ENCODE results near the gene RNF186. TPM values are rescaled to one million over a fixed set of nuclear protein-coding genes. Genes with fewer than 3 reads are reported as not detected.

RNF186 gene
- not detected in 2 replicates for total RNA-seq (2014; rRNA removed; shearing (Covaris generic); ENCODE audit: low replicate concordance)

- H3K27ac ChIP-seq (ENCODE audit: low read length), result no peak within 1 kb of the TSS
- no peak within 1 kb of the TSS for H3K9ac ChIP-seq (ENCODE audit: low read length)
Measured at GRCh38 chr1:19814681-19815503, at the start of gene RNF186. RNF186 (minus strand) TSS chr1:19815283; CDS start chr1:19815101, 182 bp downstream.

GRCh38 chr1:19864570-19865160 lies 49.6 kb upstream of the RNF186 start:
- H3K4me1 ChIP-seq (ENCODE audit: low read length), result no peaks in the 10 kb centered on the region
- no peak overlapping the region for H3K9ac ChIP-seq (ENCODE audit: low read length)
- no peak overlapping the region for H3K4me2 ChIP-seq (ENCODE audit: low read depth, low read length, poor library complexity, severe bottlenecking)
- no peaks in the 10 kb centered on the region for H3K9me3 ChIP-seq (ENCODE audit: low read length)
- no peaks in the 10 kb centered on the region for H3K79me2 ChIP-seq (ENCODE audit: low read length)
- no peaks in the 10 kb centered on the region for H3K27me3 ChIP-seq (ENCODE audit: low read length)
- no peaks in the 10 kb centered on the region for H3K36me3 ChIP-seq (ENCODE audit: insufficient read depth, low read length)
- no peaks in the 10 kb centered on the region for H3K9me2 ChIP-seq (replicated peaks; ENCODE audit: insufficient read depth, low read length)
- H4K20me1 ChIP-seq (ENCODE audit: insufficient read depth, low read depth, low read length), result no peaks in the 10 kb centered on the region
- no peak overlapping the region for H3K27ac ChIP-seq (ENCODE audit: low read length)
- DNase-seq, result no peak
- H3K4me3 ChIP-seq (ENCODE audit: low read length), result no peak overlapping the region
- no peak overlapping the region for H2AFZ ChIP-seq (ENCODE audit: low read length)

More at GRCh38 chr1:19814681-19815503, at the start of gene RNF186:
- no peak within 1 kb of the TSS for H3K4me3 ChIP-seq (ENCODE audit: low read length)
- no peaks in the 10 kb centered on the region for H3K36me3 ChIP-seq (ENCODE audit: insufficient read depth, low read length)
- no peak for DNase-seq
- no peak within 1 kb of the TSS for H3K4me2 ChIP-seq (ENCODE audit: low read depth, low read length, poor library complexity, severe bottlenecking)
- H3K79me2 ChIP-seq (ENCODE audit: low read length), result no peaks in the 10 kb centered on the region
- no peaks in the 10 kb centered on the region for H3K9me2 ChIP-seq (replicated peaks; ENCODE audit: insufficient read depth, low read length)
- no peaks in the 10 kb centered on the region for H3K9me3 ChIP-seq (ENCODE audit: low read length)
- no peaks in the 10 kb centered on the region for H3K4me1 ChIP-seq (ENCODE audit: low read length)
- no peaks in the 10 kb centered on the region for H3K27me3 ChIP-seq (ENCODE audit: low read length)
- H4K20me1 ChIP-seq (ENCODE audit: insufficient read depth, low read depth, low read length), result no peaks in the 10 kb centered on the region
- H2AFZ ChIP-seq (ENCODE audit: low read length), result no peak within 1 kb of the TSS

- no peak overlapping the region for H3K4me3 ChIP-seq (ENCODE audit: low read length)
Measured at GRCh38 chr1:19862944-19863343, 47.9 kb upstream of the RNF186 start.

GRCh38 chr1:19861842-19862530 lies 46.9 kb upstream of the RNF186 start:
- Histone ChIP-seq H2AFZ (ENCODE audit: low read length) (no peak overlapping the region), H3K79me2 (ENCODE audit: low read length) (no peaks in the 10 kb centered on the region)

More at GRCh38 chr1:19862944-19863343, 47.9 kb upstream of the RNF186 start:
- H3K4me2 ChIP-seq (ENCODE audit: low read depth, low read length, poor library complexity, severe bottlenecking), result no peak overlapping the region
- no peak overlapping the region for H3K27ac ChIP-seq (ENCODE audit: low read length)
- no peak overlapping the region for H2AFZ ChIP-seq (ENCODE audit: low read length)
- H3K9ac ChIP-seq (ENCODE audit: low read length), result no peak overlapping the region
- no peaks in the 10 kb centered on the region for H3K9me2 ChIP-seq (replicated peaks; ENCODE audit: insufficient read depth, low read length)
- no peaks in the 10 kb centered on the region for H3K4me1 ChIP-seq (ENCODE audit: low read length)
- no peaks in the 10 kb centered on the region for H3K79me2 ChIP-seq (ENCODE audit: low read length)
- H3K27me3 ChIP-seq (ENCODE audit: low read length), result no peaks in the 10 kb centered on the region
- DNase-seq, result no peak
- no peaks in the 10 kb centered on the region for H3K9me3 ChIP-seq (ENCODE audit: low read length)
- H4K20me1 ChIP-seq (ENCODE audit: insufficient read depth, low read depth, low read length), result no peaks in the 10 kb centered on the region
- no peaks in the 10 kb centered on the region for H3K36me3 ChIP-seq (ENCODE audit: insufficient read depth, low read length)

GRCh38 chr1:19861034-19861433 lies 46.0 kb upstream of the RNF186 start:
- no peak overlapping the region for H3K27ac ChIP-seq (ENCODE audit: low read length)
- no peaks in the 10 kb centered on the region for H3K36me3 ChIP-seq (ENCODE audit: insufficient read depth, low read length)
- H3K9ac ChIP-seq (ENCODE audit: low read length), result no peak overlapping the region
- no peaks in the 10 kb centered on the region for H4K20me1 ChIP-seq (ENCODE audit: insufficient read depth, low read depth, low read length)
- H3K9me3 ChIP-seq (ENCODE audit: low read length), result no peaks in the 10 kb centered on the region
- no peak overlapping the region for H3K4me2 ChIP-seq (ENCODE audit: low read depth, low read length, poor library complexity, severe bottlenecking)
- H3K79me2 ChIP-seq (ENCODE audit: low read length), result no peaks in the 10 kb centered on the region
- H3K4me3 ChIP-seq (ENCODE audit: low read length), result no peak overlapping the region
- no peaks in the 10 kb centered on the region for H3K27me3 ChIP-seq (ENCODE audit: low read length)
- no peak for DNase-seq
- H3K4me1 ChIP-seq (ENCODE audit: low read length), result no peaks in the 10 kb centered on the region
- H3K9me2 ChIP-seq (replicated peaks; ENCODE audit: insufficient read depth, low read length), result no peaks in the 10 kb centered on the region
- H2AFZ ChIP-seq (ENCODE audit: low read length), result no peak overlapping the region

More at GRCh38 chr1:19861842-19862530, 46.9 kb upstream of the RNF186 start:
- Histone ChIP-seq H3K4me2 (ENCODE audit: low read depth, low read length, poor library complexity, severe bottlenecking) (no peak overlapping the region), H3K9me2 (replicated peaks; ENCODE audit: insufficient read depth, low read length) (no peaks in the 10 kb centered on the region), H3K36me3 (ENCODE audit: insufficient read depth, low read length) (no peaks in the 10 kb centered on the region), H4K20me1 (ENCODE audit: insufficient read depth, low read depth, low read length) (no peaks in the 10 kb centered on the region), H3K4me3 (ENCODE audit: low read length) (no peak overlapping the region), H3K9ac (ENCODE audit: low read length) (no peak overlapping the region), H3K27me3 (ENCODE audit: low read length) (no peaks in the 10 kb centered on the region), H3K27ac (ENCODE audit: low read length) (no peak overlapping the region), H3K4me1 (ENCODE audit: low read length) (no peaks in the 10 kb centered on the region), H3K9me3 (ENCODE audit: low read length) (no peaks in the 10 kb centered on the region)
- DNase-seq, result no peak

GRCh38 chr1:19860418-19860817 lies 45.3 kb upstream of the RNF186 start:
- H3K79me2 ChIP-seq (ENCODE audit: low read length), result no peaks in the 10 kb centered on the region
- H3K36me3 ChIP-seq (ENCODE audit: insufficient read depth, low read length), result no peaks in the 10 kb centered on the region
- H3K4me3 ChIP-seq (ENCODE audit: low read length), result no peak overlapping the region
- H3K4me2 ChIP-seq (ENCODE audit: low read depth, low read length, poor library complexity, severe bottlenecking), result no peak overlapping the region
- no peaks in the 10 kb centered on the region for H3K4me1 ChIP-seq (ENCODE audit: low read length)
- H3K9me2 ChIP-seq (replicated peaks; ENCODE audit: insufficient read depth, low read length), result no peaks in the 10 kb centered on the region
- H3K9ac ChIP-seq (ENCODE audit: low read length), result no peak overlapping the region
- DNase-seq, result no peak
- H3K9me3 ChIP-seq (ENCODE audit: low read length), result no peaks in the 10 kb centered on the region
- H3K27ac ChIP-seq (ENCODE audit: low read length), result no peak overlapping the region
- H4K20me1 ChIP-seq (ENCODE audit: insufficient read depth, low read depth, low read length), result no peaks in the 10 kb centered on the region
- H3K27me3 ChIP-seq (ENCODE audit: low read length), result no peaks in the 10 kb centered on the region
- H2AFZ ChIP-seq (ENCODE audit: low read length), result no peak overlapping the region

- Histone ChIP-seq H4K20me1 (ENCODE audit: insufficient read depth, low read depth, low read length) (no peaks in the 10 kb centered on the region), H3K36me3 (ENCODE audit: insufficient read depth, low read length) (no peaks in the 10 kb centered on the region), H3K9me3 (ENCODE audit: low read length) (no peaks in the 10 kb centered on the region), H3K9me2 (replicated peaks; ENCODE audit: insufficient read depth, low read length) (no peaks in the 10 kb centered on the region), H3K27ac (ENCODE audit: low read length) (no peak overlapping the region), H3K4me2 (ENCODE audit: low read depth, low read length, poor library complexity, severe bottlenecking) (no peak overlapping the region), H3K4me1 (ENCODE audit: low read length) (no peaks in the 10 kb centered on the region), H3K79me2 (ENCODE audit: low read length) (no peaks in the 10 kb centered on the region), H3K27me3 (ENCODE audit: low read length) (no peaks in the 10 kb centered on the region), H3K4me3 (ENCODE audit: low read length) (no peak overlapping the region), H3K9ac (ENCODE audit: low read length) (no peak overlapping the region), H2AFZ (ENCODE audit: low read length) (no peak overlapping the region)
- no peak for DNase-seq
Measured at GRCh38 chr1:19859876-19860275, 44.8 kb upstream of the RNF186 start.

- Histone ChIP-seq H3K36me3 (ENCODE audit: insufficient read depth, low read length) (no peaks in the 10 kb centered on the region), H3K27ac (ENCODE audit: low read length) (no peak overlapping the region), H3K9ac (ENCODE audit: low read length) (no peak overlapping the region), H3K9me2 (replicated peaks; ENCODE audit: insufficient read depth, low read length) (no peaks in the 10 kb centered on the region), H3K9me3 (ENCODE audit: low read length) (no peaks in the 10 kb centered on the region), H3K27me3 (ENCODE audit: low read length) (no peaks in the 10 kb centered on the region), H4K20me1 (ENCODE audit: insufficient read depth, low read depth, low read length) (no peaks in the 10 kb centered on the region), H3K4me3 (ENCODE audit: low read length) (no peak overlapping the region), H3K4me1 (ENCODE audit: low read length) (no peaks in the 10 kb centered on the region), H3K79me2 (ENCODE audit: low read length) (no peaks in the 10 kb centered on the region), H2AFZ (ENCODE audit: low read length) (no peak overlapping the region), H3K4me2 (ENCODE audit: low read depth, low read length, poor library complexity, severe bottlenecking) (no peak overlapping the region)
- DNase-seq, result peak; percentile 44
Measured at GRCh38 chr1:19858893-19859292, 43.8 kb upstream of the RNF186 start.

All from Karpas-422 (cell line).